NT2/D1 (cell line): ENCODE data around the gene GPR171.
A peak's percentile ranks its signal among the peaks of the same experiment; 100 is the strongest.

Experiments
- DNase-seq: peaks from one replicate; pipeline ENCODE4 v3.0.0-alpha.2; 2011; ENCODE audit warnings: low read depth, low spot score
- H3K27me3 ChIP-seq: 2 replicates; pipeline ENCODE4 v1.6.0; 2011; ENCODE audit warnings: mild to moderate bottlenecking; ENCODE audit not compliant: insufficient read length, insufficient read depth
- H3K36me3 ChIP-seq: 2 replicates; pipeline ENCODE4 v1.6.1; 2011; ENCODE audit warnings: mild to moderate bottlenecking, low read length, mixed read lengths; ENCODE audit not compliant: insufficient read depth, insufficient read length
- H3K4me1 ChIP-seq: 2 replicates; pipeline ENCODE4 v1.5.1; 2011; ENCODE audit not compliant: insufficient read depth, insufficient read length
- H3K4me3 ChIP-seq: 2 replicates; pipeline ENCODE4 v1.5.1; 2011; ENCODE audit warnings: low read depth; ENCODE audit not compliant: insufficient read length
- H3K9ac ChIP-seq: 2 replicates; pipeline ENCODE4 v1.6.0; 2011; ENCODE audit warnings: low read depth; ENCODE audit not compliant: insufficient read length
- H3K9me3 ChIP-seq: 2 replicates; pipeline ENCODE4 v1.5.1; 2011; ENCODE audit warnings: mild to moderate bottlenecking, low read length; ENCODE audit not compliant: insufficient read depth
- SUZ12 ChIP-seq: IDR thresholded peaks from 2 replicates; pipeline ENCODE4 v1.6.1; 2011; ENCODE audit not compliant: insufficient read length, insufficient read depth; ENCODE audit errors: extremely low read depth
- YY1 ChIP-seq: IDR thresholded peaks from 2 replicates; pipeline ENCODE4 v1.6.1; 2011; ENCODE audit not compliant: insufficient read length, insufficient read depth
- ZNF274 ChIP-seq: IDR thresholded peaks from 2 replicates; pipeline ENCODE4 v1.6.1; 2011; ENCODE audit warnings: mild to moderate bottlenecking, low read depth, low read length

The GPR171 gene

GRCh38 chr3:151169262-151169947 lies 33.6 kb downstream of the GPR171 start:
- Histone ChIP-seq H3K36me3 (peaks cover 10% of the 10 kb centered on the region), H3K4me3 (no peak overlapping the region), H3K9me3 (no peaks in the 10 kb centered on the region), H3K27me3 (no peaks in the 10 kb centered on the region), H3K9ac (no peak overlapping the region), H3K4me1 (no peaks in the 10 kb centered on the region)
- TF ChIP-seq SUZ12 (no peak), YY1 (no peak), ZNF274 (no peak)
- DNase-seq: no peak

DNA sequence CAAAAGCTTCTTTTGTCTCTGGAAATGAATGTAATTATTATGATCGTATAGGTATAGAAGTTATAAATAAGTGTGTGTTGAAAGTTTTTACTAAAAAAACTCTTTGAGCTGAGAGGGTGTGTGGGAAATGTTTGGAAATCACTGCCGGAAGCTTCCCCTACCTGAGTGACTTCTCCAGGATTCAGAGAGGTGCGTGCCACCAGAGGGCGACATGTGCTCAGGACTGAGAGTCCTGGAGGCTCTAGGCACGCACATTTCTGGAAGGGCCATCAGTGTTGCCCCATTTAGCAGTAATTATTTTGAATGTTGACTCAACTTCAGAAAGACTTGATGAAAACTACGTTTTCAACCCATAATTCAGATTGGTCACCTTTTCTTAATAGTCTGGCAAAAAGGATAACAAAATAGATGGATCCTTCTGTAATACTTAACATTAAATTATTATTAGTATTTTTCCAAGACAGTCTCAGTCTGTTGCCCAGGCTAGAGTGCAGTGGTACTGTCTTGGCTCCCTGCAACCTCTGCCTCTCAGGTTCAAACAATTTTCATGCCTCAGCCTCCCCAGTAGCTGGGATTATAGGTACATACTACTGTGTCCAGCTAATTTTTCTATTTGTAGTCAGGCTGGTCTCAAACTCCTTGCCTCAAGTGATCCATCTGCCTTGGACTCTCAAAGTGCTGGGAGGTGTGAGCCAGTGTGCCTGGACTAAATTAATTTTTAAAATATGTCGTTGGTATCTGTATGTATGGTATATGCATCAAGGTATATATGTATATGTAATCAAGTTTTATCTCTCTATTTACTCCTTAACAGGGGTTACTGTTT lies 34.5 kb downstream of the GPR171 start:
- Histone ChIP-seq H3K36me3 (peaks cover 10% of the 10 kb centered on the region), H3K4me3 (no peak overlapping the region), H3K27me3 (no peaks in the 10 kb centered on the region), H3K9ac (no peak overlapping the region), H3K4me1 (no peaks in the 10 kb centered on the region), H3K9me3 (no peaks in the 10 kb centered on the region)
- peak; percentile 28 for DNase-seq
- TF ChIP-seq SUZ12: no peak
- TF ChIP-seq ZNF274: no peak
- no peak for TF ChIP-seq YY1

GRCh38 chr3:151166161-151166560 lies 36.9 kb downstream of the GPR171 start:
- no peak overlapping the region for H3K9ac ChIP-seq
- H3K4me1 ChIP-seq: no peaks in the 10 kb centered on the region
- peaks cover 7% of the 10 kb centered on the region for H3K36me3 ChIP-seq
- H3K9me3 ChIP-seq: no peaks in the 10 kb centered on the region
- H3K27me3 ChIP-seq: no peaks in the 10 kb centered on the region
- TF ChIP-seq YY1 (no peak), ZNF274 (no peak), SUZ12 (no peak)
- DNase-seq: no peak
- no peak overlapping the region for H3K4me3 ChIP-seq

DNA sequence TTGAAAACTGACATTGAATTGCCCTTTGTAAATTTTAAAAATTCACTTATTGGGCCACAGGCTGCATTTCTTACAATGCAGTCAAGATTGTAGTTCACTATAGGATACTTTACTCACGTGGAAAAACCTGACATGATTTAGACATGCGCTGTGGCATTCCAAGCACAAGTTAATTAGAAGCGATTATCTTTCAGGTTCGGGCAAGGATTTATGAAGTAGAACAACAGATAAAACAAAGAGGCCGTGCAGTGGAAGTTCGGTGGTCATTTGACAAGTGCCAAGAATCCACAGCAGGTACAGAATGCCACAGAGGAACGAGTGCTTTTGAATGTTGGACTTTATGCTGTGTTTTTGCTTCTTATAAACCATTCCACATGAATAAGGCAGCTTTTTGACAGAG lies 37.8 kb downstream of the GPR171 start:
- no peaks in the 10 kb centered on the region for H3K27me3 ChIP-seq
- DNase-seq: no peak
- no peaks in the 10 kb centered on the region for H3K4me1 ChIP-seq

DNA sequence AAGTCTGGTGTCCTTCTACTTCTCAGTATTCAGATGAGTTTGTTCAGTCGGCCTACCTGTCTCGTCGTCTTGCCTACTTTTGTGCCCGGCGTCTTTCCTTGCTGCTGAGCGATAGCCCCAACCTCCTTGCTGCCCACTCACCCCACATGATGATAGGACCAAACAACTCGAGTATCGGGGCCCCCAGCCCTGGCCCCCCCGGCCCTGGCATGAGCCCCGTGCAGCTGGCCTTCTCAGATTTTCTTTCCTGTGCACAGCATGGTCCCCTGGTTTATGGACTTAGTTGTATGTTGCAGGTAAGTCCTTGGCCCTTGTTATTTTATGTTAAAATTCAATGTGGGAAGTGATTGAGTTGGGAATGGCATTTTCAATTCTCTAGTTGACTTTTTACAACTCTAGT lies 43.2 kb downstream of the GPR171 start:
- Histone ChIP-seq H3K9ac (no peak overlapping the region), H3K36me3 (peaks cover 13% of the 10 kb centered on the region), H3K27me3 (no peaks in the 10 kb centered on the region), H3K4me3 (no peak overlapping the region), H3K4me1 (no peaks in the 10 kb centered on the region), H3K9me3 (no peaks in the 10 kb centered on the region)
- DNase-seq: no peak
- no peak for TF ChIP-seq ZNF274
- no peak for TF ChIP-seq SUZ12
- no peak for TF ChIP-seq YY1

More for the DNA sequence above, 37.8 kb downstream of the GPR171 start:
- no peaks in the 10 kb centered on the region for H3K9me3 ChIP-seq
- H3K9ac ChIP-seq: no peak overlapping the region
- no peak for TF ChIP-seq SUZ12
- TF ChIP-seq ZNF274: no peak
- TF ChIP-seq YY1: no peak
- H3K4me3 ChIP-seq: no peak overlapping the region
- H3K36me3 ChIP-seq: peaks cover 7% of the 10 kb centered on the region

GRCh38 chr3:151156618-151157216 lies 46.3 kb downstream of the GPR171 start:
- no peaks in the 10 kb centered on the region for H3K9me3 ChIP-seq
- TF ChIP-seq YY1 (no peak), ZNF274 (no peak)
- H3K4me3 ChIP-seq: no peak overlapping the region
- H3K27me3 ChIP-seq: no peaks in the 10 kb centered on the region
- H3K4me1 ChIP-seq: no peaks in the 10 kb centered on the region
- no peak overlapping the region for H3K9ac ChIP-seq
- peak; percentile 63 for DNase-seq
- peaks cover 13% of the 10 kb centered on the region for H3K36me3 ChIP-seq
